Large intestine (tissue), 3 donors: ENCODE measurements around the gene AP3B2. TPM values are rescaled to one million over a fixed set of nuclear protein-coding genes. Genes with fewer than 3 reads are reported as not detected.
"Not testable (repeated sequence)": the region's sequence is repeated elsewhere in the genome, so short reads cannot be mapped to it uniquely, and the experiment has no call there.

Source experiments
- DNase-seq, 2 donors: peaks; one replicate each; pipeline versions ENCODE4 v3.0.0 to v3.0.0-alpha.2; 2013
- H3K27ac ChIP-seq: one replicate; pipeline ENCODE4 v1.5.1; 2013; ENCODE audit warnings: low read length
- H3K27me3 ChIP-seq: 2 replicates; pipeline ENCODE4 v1.6.1; 2013; ENCODE audit warnings: low read length; ENCODE audit not compliant: control insufficient read depth, insufficient read depth
- H3K36me3 ChIP-seq: 2 replicates; pipeline ENCODE4 v1.6.1; 2013; ENCODE audit warnings: low read length; ENCODE audit not compliant: control insufficient read depth, insufficient read depth
- H3K4me1 ChIP-seq: one replicate; pipeline ENCODE4 v1.6.1; 2013; ENCODE audit warnings: low read length; ENCODE audit not compliant: control insufficient read depth, insufficient read depth
- H3K4me3 ChIP-seq: one replicate; pipeline ENCODE4 v1.5.1; 2013; ENCODE audit warnings: low read length
- H3K9me3 ChIP-seq: one replicate; pipeline ENCODE4 v1.6.1; 2013; ENCODE audit warnings: mild to moderate bottlenecking, low read depth, low read length, moderate library complexity; ENCODE audit not compliant: control insufficient read depth
- WGBS: methylation state at CpG from one replicate; pipeline ENCODE4 v1.1.5; 2013; ENCODE audit warnings: low lambda C conversion rate; ENCODE audit not compliant: insufficient coverage; 5-methylcytosine and 5-hydroxymethylcytosine counted together
- polyA plus RNA-seq: library from polyadenylated mRNA; unstranded; fragments of 120-200 nt; gene quantifications from one replicate; pipeline ENCODE4 v1.2.1, GENCODE V29; 2013

AP3B2 gene
- polyA plus RNA-seq, 1 donor, result 10.2 TPM

- H3K4me3 ChIP-seq, result no peak overlapping the region
- H3K36me3 ChIP-seq, result no peaks in the 10 kb centered on the region
- no peak overlapping the region for H3K27ac ChIP-seq
- H3K27me3 ChIP-seq, result peaks cover 62% of the 10 kb centered on the region
- DNase-seq, result peak in 1 of 2 donors; percentile 4
- no CpG with 5 or more reads among the region's 11 CpGs for WGBS
- H3K9me3 ChIP-seq, result peaks cover 9% of the 10 kb centered on the region
- H3K4me1 ChIP-seq, result no peaks in the 10 kb centered on the region
Observed at GRCh38 chr15:82649226-82649999, 60.3 kb downstream of the AP3B2 start.

GRCh38 chr15:82648257-82649103 is 61.2 kb downstream of the AP3B2 start:
- Histone ChIP-seq H3K4me3 (no peak overlapping the region), H3K36me3 (no peaks in the 10 kb centered on the region), H3K9me3 (peaks cover 9% of the 10 kb centered on the region), H3K27ac (no peak overlapping the region), H3K27me3 (peaks cover 65% of the 10 kb centered on the region), H3K4me1 (no peaks in the 10 kb centered on the region)
- peak in 1 of 2 donors; percentile 5 for DNase-seq
- no CpG with 5 or more reads among the region's 41 CpGs for WGBS

GRCh38 chr15:82647835-82648256 is 61.8 kb downstream of the AP3B2 start:
- no CpG with 5 or more reads among the region's 49 CpGs for WGBS
- peak in 1 of 2 donors; percentile 7 for DNase-seq
- H3K27ac ChIP-seq, result no peak overlapping the region

GRCh38 chr15:82647045-82647834 is 62.4 kb downstream of the AP3B2 start, which contains the start of gene CPEB1:
TSS of gene CPEB1 (minus strand) at chr15:82647363. CDS start at chr15:82628459, 18,904 bp downstream.
- no CpG with 5 or more reads among the region's 96 CpGs for WGBS
- Histone ChIP-seq H3K27ac (no peak within 1 kb of the TSS), H3K9me3 (peaks cover 9% of the 10 kb centered on the region), H3K36me3 (no peaks in the 10 kb centered on the region), H3K27me3 (peaks cover 71% of the 10 kb centered on the region), H3K4me1 (no peaks in the 10 kb centered on the region), H3K4me3 (no peak within 1 kb of the TSS)
- DNase-seq, result peak; percentile 3 to 31

More at GRCh38 chr15:82647835-82648256, 61.8 kb downstream of the AP3B2 start:
- H3K27me3 ChIP-seq, result peaks cover 66% of the 10 kb centered on the region
- H3K4me3 ChIP-seq, result no peak overlapping the region
- peaks cover 9% of the 10 kb centered on the region for H3K9me3 ChIP-seq
- H3K36me3 ChIP-seq, result no peaks in the 10 kb centered on the region
- H3K4me1 ChIP-seq, result no peaks in the 10 kb centered on the region

- Histone ChIP-seq H3K36me3 (no peaks in the 10 kb centered on the region), H3K27ac (no peak overlapping the region), H3K4me3 (no peak overlapping the region), H3K27me3 (peaks cover 75% of the 10 kb centered on the region), H3K9me3 (peaks cover 9% of the 10 kb centered on the region), H3K4me1 (no peaks in the 10 kb centered on the region)
- WGBS, result no CpG with 5 or more reads among the region's 56 CpGs
- no peak for DNase-seq
Observed at GRCh38 chr15:82646250-82647044, 63.2 kb downstream of the AP3B2 start.

GRCh38 chr15:82644967-82645852 is 64.5 kb downstream of the AP3B2 start:
- peaks cover 80% of the 10 kb centered on the region for H3K27me3 ChIP-seq
- H3K4me1 ChIP-seq, DNase-seq, H3K27ac ChIP-seq, H3K9me3 ChIP-seq, H3K4me3 ChIP-seq, H3K36me3 ChIP-seq: not testable (repeated sequence)
- WGBS, result 92% methylated on average over 5 of the region's 34 CpGs

- Histone ChIP-seq H3K27me3 (peaks cover 77% of the 10 kb centered on the region), H3K4me3 (no peak overlapping the region), H3K9me3 (peaks cover 9% of the 10 kb centered on the region), H3K27ac (no peak overlapping the region), H3K36me3 (no peaks in the 10 kb centered on the region), H3K4me1 (no peaks in the 10 kb centered on the region)
- DNase-seq, result no peak
- no CpG with 5 or more reads among the region's 3 CpGs for WGBS
Observed at GRCh38 chr15:82643992-82644391, 65.7 kb downstream of the AP3B2 start.

- Histone ChIP-seq H3K27ac (no peak overlapping the region), H3K36me3 (no peaks in the 10 kb centered on the region), H3K4me3 (no peak overlapping the region), H3K9me3 (peaks cover 9% of the 10 kb centered on the region), H3K4me1 (no peaks in the 10 kb centered on the region), H3K27me3 (peaks cover 69% of the 10 kb centered on the region)
- WGBS, result no CpG with 5 or more reads among the region's 3 CpGs
- no peak for DNase-seq
Observed at GRCh38 chr15:82642656-82643055, 67.0 kb downstream of the AP3B2 start.
